Endothelial cell of umbilical vein (primary cell): ENCODE results near the gene RAD18. TPM values are rescaled to one million over a fixed set of nuclear protein-coding genes. Genes with fewer than 3 reads are reported as not detected.

Experiments
- BruUV-seq: library from RNA; stranded (reverse); fragments of 400-500 nt; replicated peaks from 2 replicates; lab custom pipeline; 2021; lab: Mats Ljungman, UMichigan
- CTCF ChIA-PET: fragments of 300-600, 350-600 bp; sonication (Branson Sonifier 250); formaldehyde crosslinking; loops from one replicate; lab custom pipeline; 2021; ENCODE audit warnings: antibody characterized with exemption, inconsistent platforms; lab: Charles Lee
- POLR2A ChIA-PET: fragments of 300-600, 350-600 bp; sonication (Branson Sonifier 250); formaldehyde crosslinking; loops from one replicate; lab custom pipeline; 2021; ENCODE audit warnings: antibody characterized with exemption, inconsistent platforms; lab: Charles Lee
- DNase-seq: peaks from one replicate; pipeline ENCODE4 v3.0.0-alpha.2; 2011; ENCODE audit warnings: low read depth, low spot score
- FAIRE-seq: peaks from 2 replicates; lab custom pipeline; 2011; peaks lifted over from hg19 to GRCh38; lab: Jason Lieb, UNC
- H2AFZ ChIP-seq: 2 replicates; pipeline ENCODE4 v1.6.0; 2012; ENCODE audit warnings: low read depth, low read length, control low read depth, inconsistent platforms
- H3K27ac ChIP-seq: 2 replicates; pipeline ENCODE4 v1.5.1; 2011; ENCODE audit warnings: low read depth, mild to moderate bottlenecking, control low read depth, low read length, moderate library complexity; ENCODE audit not compliant: insufficient read depth
- H3K27me3 ChIP-seq, 2 experiments: 2 replicates each; pipeline versions ENCODE4 v1.6.0 to v1.6.1; 2011; ENCODE audit warnings: low read length in 2 of 2, mixed read lengths in 1 of 2; ENCODE audit not compliant: control insufficient read depth in 2 of 2, insufficient read depth in 2 of 2
- H3K36me3 ChIP-seq, 2 experiments: 2 replicates in 1 of 2; 3 replicates in 1 of 2; pipeline ENCODE4 v1.5.1; 2011; ENCODE audit warnings: low read length in 2 of 2, mild to moderate bottlenecking in 1 of 2, moderate library complexity in 1 of 2; ENCODE audit not compliant: control insufficient read depth in 2 of 2, insufficient read depth in 2 of 2; ENCODE audit errors: extremely low read depth in 1 of 2
- H3K4me1 ChIP-seq: 3 replicates; pipeline ENCODE4 v1.5.1; 2011; ENCODE audit warnings: mild to moderate bottlenecking, low read length; ENCODE audit not compliant: control insufficient read depth, insufficient read depth; ENCODE audit errors: extremely low read depth
- H3K4me2 ChIP-seq: 2 replicates; pipeline ENCODE4 v1.6.1; 2011; ENCODE audit warnings: low read length, control low read depth, mixed read lengths; ENCODE audit not compliant: insufficient read depth
- H3K4me3 ChIP-seq, 3 experiments: fragments of 200-600 bp in 1 of 3; sonication (generic), shearing (Covaris generic) in 1 of 3; replicated peaks in 1 of 3; 2 replicates each; pipeline ENCODE4 v1.5.1; 2011 to 2016; ENCODE audit warnings: control low read depth in 3 of 3, low read length in 3 of 3, mild to moderate bottlenecking in 2 of 3, inconsistent platforms in 1 of 3, low read depth in 1 of 3, moderate library complexity in 1 of 3; ENCODE audit not compliant: insufficient read depth in 1 of 3
- H3K79me2 ChIP-seq: 2 replicates; pipeline ENCODE4 v1.6.0; 2012; ENCODE audit warnings: low read length, inconsistent platforms; ENCODE audit not compliant: control insufficient read depth, insufficient read depth
- H3K9ac ChIP-seq: replicated peaks from 2 replicates; pipeline ENCODE3; 2011; ENCODE audit warnings: low read length, control low read depth; ENCODE audit not compliant: insufficient read depth; ENCODE audit errors: extremely low read depth
- H3K9me1 ChIP-seq: replicated peaks from 3 replicates; pipeline ENCODE4 v1.6.0; 2011; ENCODE audit warnings: mild to moderate bottlenecking, low read length; ENCODE audit not compliant: control insufficient read depth, insufficient read depth; ENCODE audit errors: extremely low read depth
- H3K9me3 ChIP-seq: replicated peaks from 2 replicates; pipeline ENCODE4 v1.5.1; 2012; ENCODE audit warnings: low read length, inconsistent platforms; ENCODE audit not compliant: control insufficient read depth, insufficient read depth
- H4K20me1 ChIP-seq: replicated peaks from 2 replicates; pipeline ENCODE3; 2011; ENCODE audit warnings: mild to moderate bottlenecking, low read length; ENCODE audit not compliant: control insufficient read depth, insufficient read depth; ENCODE audit errors: extremely low read depth
- EZH2 ChIP-seq: IDR thresholded peaks from 2 replicates; pipeline ENCODE4 v1.6.1; 2012; ENCODE audit warnings: borderline replicate concordance, low read depth, mild to moderate bottlenecking, moderate library complexity, low read length, inconsistent platforms; ENCODE audit not compliant: severe bottlenecking
- FOS ChIP-seq: IDR thresholded peaks from 2 replicates; pipeline ENCODE4 v1.6.1; 2011; ENCODE audit warnings: mild to moderate bottlenecking, low read length, moderate library complexity, borderline replicate concordance; ENCODE audit not compliant: insufficient read depth
- GATA2 ChIP-seq: IDR thresholded peaks from 2 replicates; pipeline ENCODE4 v1.7.0; 2011; ENCODE audit warnings: low read depth, mild to moderate bottlenecking, moderate library complexity, mixed read lengths, low read length; ENCODE audit not compliant: insufficient read length, insufficient read depth
- JUN ChIP-seq: IDR thresholded peaks from 2 replicates; pipeline ENCODE4 v1.6.1; 2011; ENCODE audit warnings: borderline replicate concordance, low read depth; ENCODE audit not compliant: insufficient read length, insufficient read depth
- MAX ChIP-seq: IDR thresholded peaks from 2 replicates; pipeline ENCODE4 v1.6.1; 2011; ENCODE audit not compliant: insufficient read depth, insufficient read length
- MYC ChIP-seq: IDR thresholded peaks from one replicate; pipeline ENCODE4 v1.6.1; 2011; ENCODE audit warnings: mild to moderate bottlenecking, low read depth, low read length
- POLR2A ChIP-seq: IDR thresholded peaks from 2 replicates; pipeline ENCODE4 v1.6.1; 2012; ENCODE audit warnings: low read depth, mild to moderate bottlenecking, control low read depth, low read length
- POLR2AphosphoS5 ChIP-seq: IDR thresholded peaks from 2 replicates; pipeline ENCODE4 v1.6.1; 2012; ENCODE audit warnings: low read depth, mild to moderate bottlenecking, control low read depth, low read length, moderate library complexity; ENCODE audit not compliant: insufficient read depth
- dilution Hi-C: fragments of 300-500 bp; cut with MboI; formaldehyde crosslinking; loops from one replicate; pipeline ENCODE4 v1.15.0; 2019; ENCODE audit warnings: low sequenced_read_pairs; ENCODE audit not compliant: extremely low pct_ligation_motif_present
- intact Hi-C: fragments of 100-400 bp; cut with micrococcal nuclease; formaldehyde crosslinking; loops from one replicate; pipeline ENCODE4 v1.10.0; 2022
- polyA plus RNA-seq, 4 experiments: library from polyadenylated mRNA; depleted of rRNA in 3 of 4; stranded (reverse) in 3 of 4; unstranded in 1 of 4; fragments of >200 nt; gene quantifications; 2 replicates each; pipeline versions ENCODE4 v1.2.1 to v1.2.3, GENCODE V29; 2011 to 2012; ENCODE audit warnings: missing spikeins in 1 of 4
- total RNA-seq: library from RNA; stranded (reverse); gene quantifications from 2 replicates; pipeline ENCODE4 v1.2.3, GENCODE V29; 2021
- TF ChIP-seq, protein P1 (sequence below), 2 donors: IDR thresholded peaks; 1 replicate in 1 of 2; 2 replicates in 1 of 2; pipeline ENCODE4 v1.5.1; 2011; ENCODE audit warnings: low read length in 2 of 2, mild to moderate bottlenecking in 2 of 2, moderate library complexity in 2 of 2, control low read depth in 1 of 2, inconsistent platforms in 1 of 2, low read depth in 1 of 2; ENCODE audit not compliant: insufficient read depth in 1 of 2; ENCODE audit errors: extremely low read depth in 1 of 2

RAD18 gene
- total and polyA plus RNA-seq, 2 donors (not counting 3 experiments of a cell fraction or from before 2014, with no cell fraction given), result 7.9 to 23.8 TPM

- Histone ChIP-seq H3K4me3 (no peak overlapping the region), H3K9me1 (no peaks in the 10 kb centered on the region), H3K4me2 (no peak overlapping the region), H3K9ac (no peak overlapping the region), H3K79me2 (no peaks in the 10 kb centered on the region), H3K27me3 (no peaks in the 10 kb centered on the region), H3K4me1 (no peaks in the 10 kb centered on the region), H2AFZ (no peak overlapping the region), H3K27ac (no peak overlapping the region), H3K9me3 (no peaks in the 10 kb centered on the region), H3K36me3 (peaks cover 0 to 3% of the 10 kb centered on the region in 2 experiments), H4K20me1 (no peaks in the 10 kb centered on the region)
- BruUV-seq, result no TSS peak
- no peak for DNase-seq
- FAIRE-seq, result no peak
- TF ChIP-seq EZH2, result no peak
- no peak for TF ChIP-seq FOS
- no peak for TF ChIP-seq POLR2AphosphoS5
- no peak for TF ChIP-seq POLR2A
- no peak for TF ChIP-seq MAX
- TF ChIP-seq, protein P1, sequence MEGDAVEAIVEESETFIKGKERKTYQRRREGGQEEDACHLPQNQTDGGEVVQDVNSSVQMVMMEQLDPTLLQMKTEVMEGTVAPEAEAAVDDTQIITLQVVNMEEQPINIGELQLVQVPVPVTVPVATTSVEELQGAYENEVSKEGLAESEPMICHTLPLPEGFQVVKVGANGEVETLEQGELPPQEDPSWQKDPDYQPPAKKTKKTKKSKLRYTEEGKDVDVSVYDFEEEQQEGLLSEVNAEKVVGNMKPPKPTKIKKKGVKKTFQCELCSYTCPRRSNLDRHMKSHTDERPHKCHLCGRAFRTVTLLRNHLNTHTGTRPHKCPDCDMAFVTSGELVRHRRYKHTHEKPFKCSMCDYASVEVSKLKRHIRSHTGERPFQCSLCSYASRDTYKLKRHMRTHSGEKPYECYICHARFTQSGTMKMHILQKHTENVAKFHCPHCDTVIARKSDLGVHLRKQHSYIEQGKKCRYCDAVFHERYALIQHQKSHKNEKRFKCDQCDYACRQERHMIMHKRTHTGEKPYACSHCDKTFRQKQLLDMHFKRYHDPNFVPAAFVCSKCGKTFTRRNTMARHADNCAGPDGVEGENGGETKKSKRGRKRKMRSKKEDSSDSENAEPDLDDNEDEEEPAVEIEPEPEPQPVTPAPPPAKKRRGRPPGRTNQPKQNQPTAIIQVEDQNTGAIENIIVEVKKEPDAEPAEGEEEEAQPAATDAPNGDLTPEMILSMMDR (IDR thresholded peaks at IDR 0.05; ENCODE audit: extremely low read depth in 1 of 2, insufficient read depth in 1 of 2, low read depth in 1 of 2, low read length in 2 of 2), result no peak
- no peak for TF ChIP-seq JUN
- TF ChIP-seq GATA2, result no peak
- TF ChIP-seq MYC, result no peak
- ChIA-PET CTCF (interaction anchor here (1.1 kb wide), 1 partner anchor 22 kb away, joined by 3 read pairs; no protein-coding TSS in a partner anchor), POLR2A (no interaction called here)
- dilution Hi-C loops, result no loop called here
- intact Hi-C loops, result no loop called here
Measured at GRCh38 chr3:8884630-8885290, 78.5 kb downstream of the RAD18 start.
